Measurements from ENCODE around the gene TRIM51G.
"Not testable (repeated sequence)": the region's sequence is repeated elsewhere in the genome, so short reads cannot be mapped to it uniquely, and the experiment has no call there.

Gene TRIM51G

GRCh38 chr11:48983785-48984184 is at the start of gene TRIM51G:
TSS of gene TRIM51G (minus strand) at chr11:48983885. CDS start at chr11:48981695, 2,190 bp downstream.
- not testable (repeated sequence) for DNase-seq

GRCh38 chr11:49028523-49028922 is 44.8 kb upstream of the TRIM51G start, which contains the start of gene TRIM49B:
TSS of gene TRIM49B (plus strand) at chr11:49028823. CDS start at chr11:49031600, 2,777 bp downstream.
- DNase-seq = not testable (repeated sequence)

- not testable (repeated sequence) for DNase-seq
Measured at GRCh38 chr11:48968592-48968991, 15.1 kb downstream of the TRIM51G start.

- DNase-seq = not testable (repeated sequence)
Measured at GRCh38 chr11:48955315-48956049, 28.2 kb downstream of the TRIM51G start.

- not testable (repeated sequence) for DNase-seq
Measured at GRCh38 chr11:48945796-48946195, 37.9 kb downstream of the TRIM51G start.

Measured in NCI-H2029 treated with DMSO at 0.1 percent for 48 hours (cell line).